K562 (cell line): ENCODE measurements around the gene SNAPC2. TPM values are rescaled to one million over a fixed set of nuclear protein-coding genes. Genes with fewer than 3 reads are reported as not detected.

Experiments
- ARID3A ChIP-seq: IDR thresholded peaks from 2 replicates; pipeline ENCODE4 v1.6.1; 2012; ENCODE audit warnings: low read depth, low read length, improper control_type of control experiment, borderline replicate concordance
- ATF1 ChIP-seq, 2 experiments: fragments of 450-650 bp in 1 of 2; IDR thresholded peaks; 2 replicates each; pipeline ENCODE4 v1.6.1; 2016; ENCODE audit warnings: missing compliant biosample characterization in 1 of 2, missing genetic modification characterization in 1 of 2
- BCOR ChIP-seq: fragments of 450-650 bp; IDR thresholded peaks from 2 replicates; pipeline ENCODE4 v1.6.1; 2016
- CREB3L1 ChIP-seq: fragments of 450-650 bp; IDR thresholded peaks from 2 replicates; pipeline ENCODE4 v1.6.1; 2014; ENCODE audit warnings: low read depth, mild to moderate bottlenecking, moderate library complexity, borderline replicate concordance
- FOXJ2 ChIP-seq: fragments of 200-800 bp; sonication (Bioruptor generic); IDR thresholded peaks from 2 replicates; pipeline ENCODE4 v1.6.1; 2016; ENCODE audit warnings: missing genetic modification characterization, missing compliant biosample characterization
- GABPB1 ChIP-seq: sonication (generic); formaldehyde crosslinking; IDR thresholded peaks from 2 replicates; pipeline ENCODE4 v1.8.0; 2022; ENCODE audit warnings: mild to moderate bottlenecking, missing genetic modification reagents
- GATAD2A ChIP-seq: fragments of 450-650 bp; IDR thresholded peaks from 2 replicates; pipeline ENCODE4 v1.6.1; 2017
- GMEB1 ChIP-seq: fragments of 250-450 bp; sonication (Bioruptor Pico); IDR thresholded peaks from 2 replicates; pipeline ENCODE4 v1.4.0; 2020; ENCODE audit warnings: mild to moderate bottlenecking
- HNRNPL ChIP-seq: fragments of 200-400 bp; formaldehyde crosslinking; IDR thresholded peaks from 2 replicates; pipeline ENCODE4 v1.6.1; 2017; ENCODE audit warnings: low read depth, mild to moderate bottlenecking, low read length
- ID3 ChIP-seq, 2 experiments: fragments of 250-450 bp in 1 of 2; fragments of 450-650 bp in 1 of 2; sonication (Bioruptor Pico) in 1 of 2; IDR thresholded peaks; 2 replicates each; pipeline versions ENCODE4 v1.6.1 to v1.8.0; 2016 to 2021; ENCODE audit warnings: mild to moderate bottlenecking in 2 of 2, moderate library complexity in 2 of 2, missing compliant biosample characterization in 1 of 2, missing genetic modification characterization in 1 of 2
- MTA2 ChIP-seq: fragments of 450-650 bp; IDR thresholded peaks from 2 replicates; pipeline ENCODE4 v1.6.1; 2016; ENCODE audit warnings: low read depth
- PML ChIP-seq: IDR thresholded peaks from 2 replicates; pipeline ENCODE4 v1.6.1; 2012; ENCODE audit warnings: low read length, inconsistent platforms
- RHOXF2B ChIP-seq: fragments of 250-450 bp; sonication (Bioruptor Pico); conservative IDR thresholded peaks from 2 replicates; pipeline ENCODE4 v1.5.1; 2021
- SIN3A ChIP-seq, 2 experiments: fragments of 150-350 bp in 1 of 2; IDR thresholded peaks; 2 replicates each; pipeline ENCODE4 v1.6.1; 2011 to 2016; ENCODE audit warnings: borderline replicate concordance in 2 of 2, low read depth in 2 of 2, low read length in 2 of 2, mild to moderate bottlenecking in 2 of 2, moderate library complexity in 2 of 2; ENCODE audit not compliant: control insufficient read depth in 1 of 2
- TEAD2 ChIP-seq: fragments of 450-650 bp; IDR thresholded peaks from 2 replicates; pipeline ENCODE4 v1.6.1; 2016; ENCODE audit warnings: missing genetic modification characterization, control low read depth, missing compliant biosample characterization
- U2AF1 ChIP-seq: fragments of 200-400 bp; formaldehyde crosslinking; optimal IDR thresholded peaks from 2 replicates; pipeline ENCODE3; 2017; ENCODE audit warnings: mild to moderate bottlenecking, low read depth, low read length, moderate library complexity
- XRCC5 ChIP-seq: fragments of 200-400 bp; formaldehyde crosslinking; IDR thresholded peaks from 2 replicates; pipeline ENCODE4 v1.6.1; 2017; ENCODE audit warnings: low read depth, mild to moderate bottlenecking, low read length
- ZBTB17 ChIP-seq: fragments of 450-650 bp; formaldehyde crosslinking; IDR thresholded peaks from 2 replicates; pipeline ENCODE4 v1.4.0; 2020; ENCODE audit warnings: mild to moderate bottlenecking
- ZBTB7A ChIP-seq: IDR thresholded peaks from 2 replicates; pipeline ENCODE4 v1.6.1; 2011; ENCODE audit warnings: low read depth, mild to moderate bottlenecking, low read length, moderate library complexity, borderline replicate concordance; ENCODE audit not compliant: control insufficient read depth
- ZNF41 ChIP-seq: fragments of 250-450 bp; sonication (Bioruptor Pico); conservative IDR thresholded peaks from 2 replicates; pipeline ENCODE4 v1.4.0; 2020; ENCODE audit warnings: mild to moderate bottlenecking
- polyA plus RNA-seq, 8 experiments: library from polyadenylated mRNA; depleted of rRNA in 4 of 8; stranded (reverse) in 5 of 8; unstranded in 3 of 8; fragments of >200 nt; fragmentation: Nextera tagmentation in 2 of 8; fragmentation: Illumina TruSeq in 1 of 8; extraction: Ambion mirVana in 2 of 8; extraction: Trizol in 1 of 8; gene quantifications; 2 replicates each; pipeline versions ENCODE4 v1.2.1 to v1.2.3, GENCODE V29; 2011 to 2014; ENCODE audit warnings: inconsistent platforms in 1 of 8, missing spikeins in 1 of 8
- total RNA-seq, 7 experiments: library from RNA; depleted of rRNA in 6 of 7; stranded (reverse); fragments of >200 nt in 6 of 7; fragmentation: Illumina TruSeq in 2 of 7; extraction: Trizol in 2 of 7; gene quantifications; 2 replicates each; pipeline versions ENCODE4 v1.2.1 to v1.2.3, GENCODE V29; 2011 to 2021; ENCODE audit warnings: low replicate concordance in 1 of 7

SNAPC2 gene
- total and polyA plus RNA-seq, 9 of the 15 experiments (the other 6 are each of a cell fraction or from before 2014, with no cell fraction given): 0.59 to 45.1 (median 15.3) TPM

GRCh38 chr19:7903244-7904073 is 16.7 kb upstream of the SNAPC2 start, which contains the start of gene MAP2K7 (continued):
- TF ChIP-seq ARID3A (no peak), ZBTB7A (no peak), ID3 (CRISPR knock-in tag; IDR thresholded peaks at IDR 0.05) (no peak), ID3 (tag; IDR thresholded peaks at IDR 0.05) (peak; percentile 72; the same call in 1 of the 2 replicates), TEAD2 (no peak), PML (peak; percentile 68; the same call in 1 of the 2 replicates), FOXJ2 (tag) (no peak), MTA2 (no peak), GABPB1 (peak; percentile 50), CREB3L1 (peak; percentile 80), SIN3A (IDR thresholded peaks at IDR 0.05; ENCODE audit: borderline replicate concordance in 2 of 2, control insufficient read depth in 1 of 2, low read depth in 2 of 2, low read length in 2 of 2) (peak in 1 of 2 experiments; percentile 46; a peak in 1 of 4 replicates), GATAD2A (no peak), ATF1 (CRISPR knock-in tag; IDR thresholded peaks at IDR 0.05) (no peak), ATF1 (tag; IDR thresholded peaks at IDR 0.05) (peak; percentile 61), RHOXF2B (no peak), BCOR (0 out of 2 replicates have a peak, but pooled peaks have one; percentile 13), HNRNPL (no peak), XRCC5 (peak; percentile 48; the same call in 1 of the 2 replicates), ZNF41 (no peak), GMEB1 (CRISPR knock-in tag) (peak; percentile 76), U2AF1 (no peak), ZBTB17 (CRISPR knock-in tag) (no peak)
